ENCODE data around the gene MXI1.

DNA sequence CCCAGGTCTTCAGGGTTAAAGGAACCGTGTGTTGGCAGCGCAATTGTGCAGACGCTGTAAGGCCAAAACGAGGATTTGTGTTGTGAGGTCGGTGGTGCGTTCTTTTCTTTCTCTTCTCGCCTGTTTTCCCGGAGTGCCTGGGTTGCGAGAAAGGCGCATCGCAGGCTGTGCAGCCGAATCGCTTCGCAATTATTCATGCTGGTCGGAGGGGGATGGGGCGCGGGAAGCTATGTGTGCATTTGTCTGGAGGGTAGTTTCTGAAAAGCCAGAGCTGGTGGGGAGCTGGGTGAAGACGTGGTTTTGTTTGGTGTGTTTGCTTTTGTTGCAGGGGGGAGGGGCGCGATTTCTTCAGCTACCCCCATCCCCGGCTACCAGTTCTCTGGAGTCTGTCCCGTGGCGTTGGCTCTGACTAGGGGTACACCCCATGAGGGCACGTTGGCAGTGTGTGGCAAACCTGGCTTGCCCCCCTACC is 2.1 kb downstream of the MXI1 start:
- TF ChIP-seq CTCF (IDR thresholded peaks at IDR 0.05; ENCODE audit: insufficient read depth, low read depth, low read length) (no peak), EZH2 (IDR thresholded peaks at IDR 0.05; ENCODE audit: insufficient read depth, low read length) (no peak)
